PC-3 (cell line): ENCODE data around the gene KIF18A.

Experiments used
- CTCF ChIP-seq: fragments of 300-600 bp; sonication (generic); conservative IDR thresholded peaks from 2 replicates; pipeline ENCODE4 v1.5.1; 2017; ENCODE audit warnings: antibody characterized with exemption, low read depth, mild to moderate bottlenecking, low read length
- EZH2 ChIP-seq: fragments of 300-600 bp; sonication (generic); IDR thresholded peaks from one replicate; pipeline ENCODE4 v1.6.1; 2017; ENCODE audit warnings: antibody characterized with exemption, mild to moderate bottlenecking, low read length; ENCODE audit not compliant: unreplicated experiment
- EZH2phosphoT487 ChIP-seq: fragments of 300-600 bp; sonication (generic); IDR thresholded peaks from 2 replicates; pipeline ENCODE4 v1.6.1; 2018; ENCODE audit warnings: mild to moderate bottlenecking, antibody characterized with exemption, low read length, borderline replicate concordance

DNA sequence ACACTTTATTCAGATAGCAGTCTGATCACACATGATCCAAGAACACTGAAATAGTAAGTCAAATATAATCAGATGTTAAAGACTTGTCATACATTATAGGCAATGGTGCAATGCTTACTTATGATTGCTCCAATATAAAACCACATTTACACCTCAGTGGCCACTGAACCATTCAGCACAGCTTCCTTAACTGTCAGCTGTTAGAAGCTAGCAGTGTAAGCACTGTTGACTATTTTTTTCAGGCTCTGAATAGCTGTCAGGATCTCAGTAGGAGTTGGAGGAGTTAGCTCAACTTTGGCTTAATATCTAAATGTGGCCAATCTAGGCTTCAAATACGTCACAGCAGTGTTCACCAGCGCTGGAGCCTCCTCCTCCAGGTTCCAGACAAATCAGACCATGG, 36.9 kb upstream of the KIF18A start:
- TF ChIP-seq CTCF = no peak
- no peak for TF ChIP-seq EZH2
- no peak for TF ChIP-seq EZH2phosphoT487
